Osteoblast (primary cell): ENCODE data around the gene DMWD. TPM values are rescaled to one million over a fixed set of nuclear protein-coding genes. Genes with fewer than 3 reads are reported as not detected.
A peak's percentile ranks its signal among the peaks of the same experiment; 100 is the strongest.

Source experiments
- DNase-seq: peaks from one replicate; pipeline ENCODE4 v3.0.0; 2011; ENCODE audit warnings: low spot score, mixed read lengths; ENCODE audit not compliant: insufficient read length; ENCODE audit errors: missing footprints
- H2AFZ ChIP-seq: 2 replicates; pipeline ENCODE4 v1.6.0; 2011; ENCODE audit warnings: mild to moderate bottlenecking, low read length
- H3K27ac ChIP-seq: 2 replicates; pipeline ENCODE4 v1.5.1; 2011; ENCODE audit warnings: mild to moderate bottlenecking, low read depth, low read length, moderate library complexity
- H3K27me3 ChIP-seq: 2 replicates; pipeline ENCODE4 v1.6.0; 2012; ENCODE audit warnings: mild to moderate bottlenecking, control low read depth, inconsistent platforms, low read length, moderate library complexity; ENCODE audit not compliant: insufficient read depth
- H3K36me3 ChIP-seq: 2 replicates; pipeline ENCODE4 v1.5.1; 2011; ENCODE audit warnings: mild to moderate bottlenecking, low read length, control low read depth, moderate library complexity; ENCODE audit not compliant: insufficient read depth
- H3K4me1 ChIP-seq: 2 replicates; pipeline ENCODE4 v1.5.1; 2011; ENCODE audit warnings: mild to moderate bottlenecking, low read length, control low read depth, moderate library complexity; ENCODE audit not compliant: insufficient read depth
- H3K4me2 ChIP-seq: 2 replicates; pipeline ENCODE4 v1.6.0; 2011; ENCODE audit warnings: mild to moderate bottlenecking, low read length; ENCODE audit not compliant: insufficient read depth
- H3K4me3 ChIP-seq: fragments of 200-600 bp; sonication (generic); 3 replicates; pipeline ENCODE4 v1.5.1; 2012; ENCODE audit warnings: mild to moderate bottlenecking, low read length, inconsistent platforms; ENCODE audit not compliant: insufficient read depth
- H3K79me2 ChIP-seq: 2 replicates; pipeline ENCODE4 v1.6.0; 2012; ENCODE audit warnings: mild to moderate bottlenecking, low read length, control low read depth, inconsistent platforms; ENCODE audit not compliant: insufficient read depth
- H3K9me3 ChIP-seq: 2 replicates; pipeline ENCODE4 v1.5.1; 2011; ENCODE audit warnings: low read depth, low read length, control low read depth
- H4K20me1 ChIP-seq: 2 replicates; pipeline ENCODE4 v1.6.0; 2012; ENCODE audit warnings: mild to moderate bottlenecking, low read length, control low read depth; ENCODE audit not compliant: insufficient read depth
- total RNA-seq: library from RNA; depleted of rRNA; stranded (reverse); fragments of >200 nt; gene quantifications from 2 replicates; pipeline ENCODE4 v1.2.3, GENCODE V29; 2012
- TF ChIP-seq, protein P1 (sequence below): IDR thresholded peaks from 2 replicates; pipeline ENCODE4 v1.5.1; 2011; ENCODE audit warnings: mild to moderate bottlenecking, low read depth, low read length, moderate library complexity; ENCODE audit errors: extremely low read depth

Gene DMWD
- total RNA-seq, 1 donor, result 48.5 TPM

DNA sequence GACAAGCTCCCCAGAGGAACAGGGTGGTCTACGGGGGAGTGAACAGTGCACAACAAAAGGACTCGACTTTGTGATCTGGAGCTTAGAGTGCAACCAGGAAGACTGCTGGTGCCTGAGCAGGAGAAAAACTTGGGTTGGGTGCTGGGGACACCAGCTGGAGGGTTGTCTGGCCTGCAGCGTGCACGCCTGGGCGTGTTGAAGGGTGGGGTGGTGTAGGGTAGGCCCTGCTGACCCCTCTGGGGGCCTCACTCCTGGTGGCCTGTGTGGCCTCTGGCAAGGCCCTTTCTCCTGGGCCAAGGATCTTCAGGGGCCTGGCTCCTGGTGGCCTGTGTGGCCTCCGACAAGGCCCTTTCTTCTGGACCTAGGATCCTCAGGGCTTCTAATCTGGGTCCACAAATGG lies 27.1 kb upstream of the DMWD start:
- DNase-seq, result peak; percentile 80
- Histone ChIP-seq H2AFZ (no peak overlapping the region), H3K36me3 (peaks cover 38% of the 10 kb centered on the region), H3K9me3 (no peaks in the 10 kb centered on the region), H3K27ac (no peak overlapping the region), H3K27me3 (no peaks in the 10 kb centered on the region), H3K4me1 (no peaks in the 10 kb centered on the region), H3K79me2 (no peaks in the 10 kb centered on the region), H3K4me2 (no peak overlapping the region), H4K20me1 (peaks cover 3% of the 10 kb centered on the region), H3K4me3 (no peak overlapping the region)
- TF ChIP-seq, protein P1, sequence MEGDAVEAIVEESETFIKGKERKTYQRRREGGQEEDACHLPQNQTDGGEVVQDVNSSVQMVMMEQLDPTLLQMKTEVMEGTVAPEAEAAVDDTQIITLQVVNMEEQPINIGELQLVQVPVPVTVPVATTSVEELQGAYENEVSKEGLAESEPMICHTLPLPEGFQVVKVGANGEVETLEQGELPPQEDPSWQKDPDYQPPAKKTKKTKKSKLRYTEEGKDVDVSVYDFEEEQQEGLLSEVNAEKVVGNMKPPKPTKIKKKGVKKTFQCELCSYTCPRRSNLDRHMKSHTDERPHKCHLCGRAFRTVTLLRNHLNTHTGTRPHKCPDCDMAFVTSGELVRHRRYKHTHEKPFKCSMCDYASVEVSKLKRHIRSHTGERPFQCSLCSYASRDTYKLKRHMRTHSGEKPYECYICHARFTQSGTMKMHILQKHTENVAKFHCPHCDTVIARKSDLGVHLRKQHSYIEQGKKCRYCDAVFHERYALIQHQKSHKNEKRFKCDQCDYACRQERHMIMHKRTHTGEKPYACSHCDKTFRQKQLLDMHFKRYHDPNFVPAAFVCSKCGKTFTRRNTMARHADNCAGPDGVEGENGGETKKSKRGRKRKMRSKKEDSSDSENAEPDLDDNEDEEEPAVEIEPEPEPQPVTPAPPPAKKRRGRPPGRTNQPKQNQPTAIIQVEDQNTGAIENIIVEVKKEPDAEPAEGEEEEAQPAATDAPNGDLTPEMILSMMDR, result no peak

DNA sequence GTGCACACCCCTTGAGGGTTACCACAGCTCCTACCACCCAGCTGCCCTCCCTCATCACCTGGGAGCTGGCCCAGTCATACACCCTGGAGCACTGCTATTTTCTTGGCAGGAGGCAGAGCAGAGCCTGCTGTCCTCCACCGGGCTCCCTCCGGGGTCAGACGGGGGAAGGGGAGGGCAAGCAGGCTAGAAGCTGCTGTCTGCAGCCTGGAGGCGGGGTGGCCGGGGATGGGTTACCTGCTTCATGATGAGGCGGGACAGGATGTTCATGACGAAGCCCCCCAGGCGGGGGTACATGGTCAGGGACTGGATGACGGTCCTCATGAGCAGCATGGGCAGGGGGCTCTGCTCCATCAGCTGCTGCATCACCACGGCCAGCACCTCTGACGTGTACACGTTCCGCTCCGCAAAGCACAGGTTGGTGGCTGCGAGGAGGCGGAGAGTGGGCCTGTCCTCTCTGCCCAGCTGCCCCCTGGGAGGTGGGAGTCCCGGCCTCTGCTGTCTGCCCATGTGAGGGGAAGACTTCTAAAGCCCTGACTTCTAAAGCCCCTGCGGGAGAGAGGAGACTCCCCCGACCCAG lies 25.2 kb upstream of the DMWD start:
- H3K27ac ChIP-seq, result no peak overlapping the region
- H3K9me3 ChIP-seq, result no peaks in the 10 kb centered on the region
- no peak overlapping the region for H3K4me3 ChIP-seq
- no peak overlapping the region for H2AFZ ChIP-seq
- peak; percentile 89 for DNase-seq
- H4K20me1 ChIP-seq, result peaks cover 3% of the 10 kb centered on the region
- peaks cover 6% of the 10 kb centered on the region for H3K4me1 ChIP-seq
- TF ChIP-seq, protein P1, result no peak
- H3K36me3 ChIP-seq, result peaks cover 24% of the 10 kb centered on the region
- H3K79me2 ChIP-seq, result no peaks in the 10 kb centered on the region
- H3K4me2 ChIP-seq, result no peak overlapping the region
- no peaks in the 10 kb centered on the region for H3K27me3 ChIP-seq

DNA sequence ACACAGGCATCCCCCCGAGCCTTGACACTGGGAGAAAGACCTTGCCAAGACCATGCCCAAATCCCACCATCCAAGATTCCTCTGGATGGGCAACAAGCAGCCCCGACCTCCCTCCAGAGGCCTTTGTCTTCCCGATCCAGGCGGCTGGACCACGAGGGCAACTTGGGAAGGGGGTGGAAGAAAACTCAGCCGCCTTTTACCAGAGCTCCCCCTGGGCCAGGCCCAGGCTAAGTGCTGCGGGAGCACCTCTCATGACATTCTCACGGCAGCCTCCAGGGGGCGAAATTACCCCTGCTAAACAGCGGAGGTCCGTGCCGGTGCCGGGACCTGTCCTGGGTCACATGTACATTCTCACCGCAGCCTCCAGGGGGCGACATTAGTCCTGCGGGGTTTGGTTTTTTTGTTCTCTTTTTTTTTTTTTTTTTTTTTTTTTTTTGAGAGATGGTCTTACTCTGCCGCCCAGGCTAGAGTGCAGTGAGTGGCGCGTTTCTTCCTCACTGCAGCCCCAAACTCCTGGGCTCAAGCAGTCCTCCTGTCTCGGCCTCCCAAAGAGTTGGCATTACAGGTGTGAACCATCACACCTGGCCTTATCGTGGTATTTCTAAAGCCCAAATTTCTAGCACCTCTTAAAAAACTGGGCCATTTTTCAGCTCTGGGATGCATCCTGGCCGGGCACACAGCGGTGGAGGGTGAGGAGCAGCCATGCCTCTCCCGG lies 24.5 kb upstream of the DMWD start:
- no peak overlapping the region for H3K4me2 ChIP-seq

More for the DNA sequence above, 24.5 kb upstream of the DMWD start:
- no peak overlapping the region for H2AFZ ChIP-seq
- no peaks in the 10 kb centered on the region for H3K79me2 ChIP-seq
- H3K4me1 ChIP-seq, result peaks cover 6% of the 10 kb centered on the region
- peak; percentile 100 for DNase-seq
- no peak overlapping the region for H3K4me3 ChIP-seq
- H4K20me1 ChIP-seq, result peaks cover 3% of the 10 kb centered on the region
- TF ChIP-seq, protein P1, result peak; percentile 100
- no peaks in the 10 kb centered on the region for H3K9me3 ChIP-seq
- H3K36me3 ChIP-seq, result peaks cover 22% of the 10 kb centered on the region
- H3K27me3 ChIP-seq, result no peaks in the 10 kb centered on the region
- H3K27ac ChIP-seq, result peak overlapping the region; percentile 28
